IMR-90 (cell line): Measurements from ENCODE around the gene PRR22. TPM values are rescaled to one million over a fixed set of nuclear protein-coding genes. Genes with fewer than 3 reads are reported as not detected.

Source experiments
- ATAC-seq: fragments of 200-7000 bp; cut with Tn5 transposase; 2 replicates; pipeline ENCODE4 v1.9.1; 2020; ENCODE audit warnings: low read depth, mild to moderate bottlenecking, moderate library complexity
- BruUV-seq: library from RNA; stranded (reverse); fragments of 400-500 nt; replicated peaks from 2 replicates; lab custom pipeline; 2021; lab: Mats Ljungman, UMichigan
- CTCF ChIA-PET: fragments of 300-600 bp; formaldehyde crosslinking; extraction: SDS; loops from one replicate; lab custom pipeline; 2021; ENCODE audit warnings: antibody characterized with exemption; lab: Yijun Ruan, JAX
- POLR2A ChIA-PET: fragments of 300-600 bp; sonication (Branson Sonifier 250); formaldehyde crosslinking; loops from one replicate; lab custom pipeline; 2022; ENCODE audit warnings: antibody characterized with exemption; ENCODE audit not compliant: unreplicated experiment; lab: Charles Lee
- DNase-seq: peaks from one replicate; pipeline ENCODE4 v3.0.0; 2013
- H2AFZ ChIP-seq: replicated peaks from 2 replicates; pipeline ENCODE3; 2013; ENCODE audit warnings: low read length, mild to moderate bottlenecking; ENCODE audit not compliant: poor library complexity
- H2AK5ac ChIP-seq: 2 replicates; pipeline ENCODE4 v1.6.1; 2013; ENCODE audit warnings: low read depth, low read length, inconsistent platforms
- H2AK9ac ChIP-seq: replicated peaks from 2 replicates; pipeline ENCODE3; 2013; ENCODE audit warnings: mild to moderate bottlenecking, low read depth, low read length, moderate library complexity; ENCODE audit not compliant: poor library complexity
- H2BK120ac ChIP-seq: 2 replicates; pipeline ENCODE4 v1.6.1; 2013; ENCODE audit warnings: low read depth, low read length, inconsistent platforms
- H2BK15ac ChIP-seq: 3 replicates; pipeline ENCODE4 v1.6.1; 2013; ENCODE audit warnings: low read depth, low read length, inconsistent platforms
- H2BK20ac ChIP-seq: 2 replicates; pipeline ENCODE4 v1.6.1; 2013; ENCODE audit warnings: low read depth, mild to moderate bottlenecking, inconsistent platforms, low read length, moderate library complexity
- H2BK5ac ChIP-seq: 2 replicates; pipeline ENCODE4 v1.6.1; 2013; ENCODE audit warnings: mild to moderate bottlenecking, low read depth, low read length, inconsistent platforms; ENCODE audit not compliant: poor library complexity, severe bottlenecking
- H3K14ac ChIP-seq: replicated peaks from 2 replicates; pipeline ENCODE4 v1.6.1; 2013; ENCODE audit warnings: low read depth, low read length, inconsistent platforms
- H3K18ac ChIP-seq: 2 replicates; pipeline ENCODE4 v1.6.1; 2013; ENCODE audit warnings: low read depth, low read length, control low read depth
- H3K23ac ChIP-seq: 2 replicates; pipeline ENCODE4 v1.6.1; 2013; ENCODE audit warnings: low read depth, low read length, inconsistent platforms
- H3K27ac ChIP-seq: 2 replicates; pipeline ENCODE4 v1.5.1; 2013; ENCODE audit warnings: mild to moderate bottlenecking, control low read depth, low read length; ENCODE audit not compliant: insufficient read depth
- H3K27me3 ChIP-seq: 2 replicates; pipeline ENCODE4 v1.6.1; 2013; ENCODE audit warnings: low read length; ENCODE audit not compliant: control insufficient read depth, insufficient read depth
- H3K36me3 ChIP-seq: 2 replicates; pipeline ENCODE4 v1.6.1; 2013; ENCODE audit warnings: low read length, mixed read lengths; ENCODE audit not compliant: control insufficient read depth, insufficient read depth
- H3K4ac ChIP-seq: 2 replicates; pipeline ENCODE4 v1.6.1; 2013; ENCODE audit warnings: low read depth, low read length, inconsistent platforms
- H3K4me1 ChIP-seq: 2 replicates; pipeline ENCODE4 v1.6.1; 2013; ENCODE audit warnings: low read length, mixed read lengths; ENCODE audit not compliant: control insufficient read depth, insufficient read depth
- H3K4me2 ChIP-seq: 2 replicates; pipeline ENCODE4 v1.6.1; 2013; ENCODE audit warnings: low read depth, mild to moderate bottlenecking, control low read depth, low read length, moderate library complexity
- H3K4me3 ChIP-seq: 2 replicates; pipeline ENCODE4 v1.5.1; 2013; ENCODE audit warnings: low read depth, mild to moderate bottlenecking, control low read depth, low read length, moderate library complexity; ENCODE audit not compliant: insufficient read depth
- H3K56ac ChIP-seq: 2 replicates; pipeline ENCODE4 v1.6.1; 2013; ENCODE audit warnings: low read length, inconsistent platforms; ENCODE audit not compliant: insufficient read depth; ENCODE audit errors: extremely low read depth
- H3K79me1 ChIP-seq, 2 experiments: 2 replicates each; pipeline ENCODE4 v1.6.1; 2013; ENCODE audit warnings: low read length in 2 of 2, inconsistent platforms in 1 of 2, low read depth in 1 of 2
- H3K9ac ChIP-seq: 2 replicates; pipeline ENCODE4 v1.6.1; 2013; ENCODE audit warnings: low read depth, low read length, control low read depth
- H3K9me1 ChIP-seq: 2 replicates; pipeline ENCODE4 v1.6.1; 2013; ENCODE audit warnings: low read length, inconsistent platforms; ENCODE audit not compliant: insufficient read depth
- H3K9me3 ChIP-seq: 2 replicates; pipeline ENCODE4 v1.6.1; 2013; ENCODE audit warnings: low read length; ENCODE audit not compliant: control insufficient read depth, insufficient read depth
- H4K20me1 ChIP-seq: 2 replicates; pipeline ENCODE4 v1.6.1; 2013; ENCODE audit warnings: low read length, inconsistent platforms; ENCODE audit not compliant: insufficient read depth
- H4K5ac ChIP-seq: 2 replicates; pipeline ENCODE4 v1.6.1; 2013; ENCODE audit warnings: mild to moderate bottlenecking, low read depth, low read length, control low read depth
- H4K8ac ChIP-seq, 2 experiments: 2 replicates each; pipeline ENCODE4 v1.6.1; 2013; ENCODE audit warnings: low read depth in 2 of 2, low read length in 2 of 2, control low read depth in 1 of 2, inconsistent platforms in 1 of 2
- H4K91ac ChIP-seq: 2 replicates; pipeline ENCODE4 v1.6.1; 2013; ENCODE audit warnings: low read depth, low read length, inconsistent platforms; ENCODE audit not compliant: insufficient read depth
- BHLHE40 ChIP-seq: fragments of 150-350 bp; IDR thresholded peaks from 2 replicates; pipeline ENCODE4 v1.6.1; 2016; ENCODE audit warnings: mild to moderate bottlenecking, low read depth, low read length
- CEBPB ChIP-seq: IDR thresholded peaks from 2 replicates; pipeline ENCODE4 v1.6.1; 2012; ENCODE audit warnings: low read depth, low read length, improper control_type of control experiment
- CTCF ChIP-seq: conservative IDR thresholded peaks from 2 replicates; pipeline ENCODE4 v1.5.1; 2012; ENCODE audit warnings: mild to moderate bottlenecking, low read depth, low read length, improper control_type of control experiment
- ELK1 ChIP-seq: fragments of 150-350 bp; IDR thresholded peaks from 2 replicates; pipeline ENCODE4 v1.6.1; 2016; ENCODE audit warnings: low read depth, mild to moderate bottlenecking, low read length, moderate library complexity, borderline replicate concordance
- FOS ChIP-seq: fragments of 150-350 bp; IDR thresholded peaks from 2 replicates; pipeline ENCODE4 v1.6.1; 2016; ENCODE audit warnings: low read depth, low read length
- MAFK ChIP-seq: IDR thresholded peaks from 2 replicates; pipeline ENCODE4 v1.6.1; 2012; ENCODE audit warnings: low read depth, low read length, improper control_type of control experiment
- MAZ ChIP-seq: IDR thresholded peaks from 2 replicates; pipeline ENCODE4 v1.6.1; 2012; ENCODE audit warnings: low read depth, mild to moderate bottlenecking, low read length, improper control_type of control experiment, moderate library complexity, borderline replicate concordance
- MXI1 ChIP-seq: IDR thresholded peaks from 2 replicates; pipeline ENCODE4 v1.6.1; 2012; ENCODE audit warnings: low read depth, mild to moderate bottlenecking, low read length, moderate library complexity, borderline replicate concordance
- NFE2L2 ChIP-seq: fragments of 150-350 bp; IDR thresholded peaks from 2 replicates; pipeline ENCODE4 v1.6.1; 2016; ENCODE audit warnings: low read depth, mild to moderate bottlenecking, low read length
- POLR2A ChIP-seq: IDR thresholded peaks from 2 replicates; pipeline ENCODE4 v1.6.1; 2012; ENCODE audit warnings: mild to moderate bottlenecking, low read depth, low read length
- RAD21 ChIP-seq: IDR thresholded peaks from 2 replicates; pipeline ENCODE4 v1.6.1; 2012; ENCODE audit warnings: low read length, improper control_type of control experiment
- RCOR1 ChIP-seq: IDR thresholded peaks from 2 replicates; pipeline ENCODE4 v1.6.1; 2012; ENCODE audit warnings: mild to moderate bottlenecking, low read length, improper control_type of control experiment; ENCODE audit not compliant: insufficient replicate concordance
- SMC3 ChIP-seq: fragments of 150-350 bp; IDR thresholded peaks from 2 replicates; pipeline ENCODE4 v1.6.1; 2016; ENCODE audit warnings: low read depth, mild to moderate bottlenecking, antibody characterized with exemption, low read length, moderate library complexity
- USF2 ChIP-seq: fragments of 150-350 bp; IDR thresholded peaks from 2 replicates; pipeline ENCODE4 v1.6.1; 2017; ENCODE audit warnings: mild to moderate bottlenecking, antibody characterized with exemption, low read length, low read depth
- WGBS, 2 experiments: methylation state at CpG; one replicate each; pipeline versions ENCODE4 v1.1.5 to v1.1.7; 2013; ENCODE audit warnings: missing lambda C conversion rate in 2 of 2; ENCODE audit not compliant: insufficient read length in 1 of 2; ENCODE audit errors: extremely low coverage in 2 of 2; 5-methylcytosine and 5-hydroxymethylcytosine counted together
- dilution Hi-C: fragments of 300-500 bp; cut with HindIII; formaldehyde crosslinking; loops from one replicate; pipeline ENCODE4 v1.14.3; 2018; ENCODE audit warnings: low sequenced_read_pairs; ENCODE audit not compliant: unreplicated experiment
- in situ Hi-C: fragments of 300-500 bp; cut with MboI; formaldehyde crosslinking; loops from 3 replicates; pipeline ENCODE4 v1.14.3; 2019; ENCODE audit warnings: low sequenced_read_pairs, inconsistent platforms, mixed read lengths
- intact Hi-C: fragments of 100-400 bp; cut with micrococcal nuclease; formaldehyde crosslinking; loops from 2 replicates; pipeline ENCODE4 v1.10.0; 2022
- polyA plus RNA-seq, 3 experiments: library from polyadenylated mRNA; depleted of rRNA; stranded (reverse); fragments of >200 nt; gene quantifications; 2 replicates each; pipeline ENCODE4 v1.2.3, GENCODE V29; 2012; ENCODE audit warnings: low replicate concordance in 1 of 3
- total RNA-seq: library from RNA; depleted of rRNA; stranded (reverse); fragments of >200 nt; gene quantifications from 2 replicates; pipeline ENCODE4 v1.2.3, GENCODE V29; 2012

PRR22 gene
- total and polyA plus RNA-seq, 2 of the 4 experiments (the other 2 are of a cell fraction) = 0.92 TPM; not detected in 1

- Histone ChIP-seq H3K27me3 (peaks cover 20% of the 10 kb centered on the region), H3K27ac (no peak overlapping the region), H2AK5ac (no peak overlapping the region), H4K20me1 (no peaks in the 10 kb centered on the region), H3K14ac (no peak overlapping the region), H3K23ac (no peak overlapping the region), H3K9ac (no peak overlapping the region), H3K4me3 (no peak overlapping the region), H3K36me3 (no peaks in the 10 kb centered on the region), H2BK20ac (no peak overlapping the region), H3K9me3 (no peaks in the 10 kb centered on the region), H2BK120ac (no peak overlapping the region), H4K5ac (no peak overlapping the region), H4K91ac (no peak overlapping the region), H3K4ac (no peak overlapping the region), H3K56ac (no peak overlapping the region), H3K9me1 (no peaks in the 10 kb centered on the region), H2BK15ac (no peak overlapping the region), H2AK9ac (no peak overlapping the region), H2BK5ac (no peak overlapping the region), H2AFZ (no peak overlapping the region), H3K4me1 (no peaks in the 10 kb centered on the region), H3K79me1 (no peaks in the 10 kb centered on the region), H3K4me2 (no peak overlapping the region), H3K18ac (no peak overlapping the region), H4K8ac (no peak overlapping the region)
- intact Hi-C loops = no loop called here
- CTCF ChIA-PET = no interaction called here
- dilution Hi-C loops = no loop called here
- no TSS peak for BruUV-seq
- ATAC-seq = no peak
- in situ Hi-C loops = no loop called here
- POLR2A ChIA-PET = no interaction called here
- no CpG with 5 or more reads among the region's 9 CpGs for WGBS, 2 experiments
- TF ChIP-seq MXI1 = no peak
- TF ChIP-seq ELK1 = no peak
- no peak for TF ChIP-seq CTCF
- no peak for TF ChIP-seq FOS
- no peak for TF ChIP-seq POLR2A
- TF ChIP-seq RAD21 = no peak
- TF ChIP-seq NFE2L2 = no peak
- TF ChIP-seq BHLHE40 = no peak
- no peak for TF ChIP-seq CEBPB
- TF ChIP-seq USF2 = no peak
- no peak for TF ChIP-seq SMC3
- TF ChIP-seq MAFK = no peak
- TF ChIP-seq RCOR1 = no peak
- no peak for TF ChIP-seq MAZ
- DNase-seq = no peak
Observed at GRCh38 chr19:5814123-5814851, 29.7 kb upstream of the PRR22 start.
